Measurements from ENCODE around the gene YWHAE.
A peak's percentile ranks its signal among the peaks of the same experiment; 100 is the strongest.
"Not testable (repeated sequence)": the region's sequence is repeated elsewhere in the genome, so short reads cannot be mapped to it uniquely, and the experiment has no call there.

The YWHAE gene

DNA sequence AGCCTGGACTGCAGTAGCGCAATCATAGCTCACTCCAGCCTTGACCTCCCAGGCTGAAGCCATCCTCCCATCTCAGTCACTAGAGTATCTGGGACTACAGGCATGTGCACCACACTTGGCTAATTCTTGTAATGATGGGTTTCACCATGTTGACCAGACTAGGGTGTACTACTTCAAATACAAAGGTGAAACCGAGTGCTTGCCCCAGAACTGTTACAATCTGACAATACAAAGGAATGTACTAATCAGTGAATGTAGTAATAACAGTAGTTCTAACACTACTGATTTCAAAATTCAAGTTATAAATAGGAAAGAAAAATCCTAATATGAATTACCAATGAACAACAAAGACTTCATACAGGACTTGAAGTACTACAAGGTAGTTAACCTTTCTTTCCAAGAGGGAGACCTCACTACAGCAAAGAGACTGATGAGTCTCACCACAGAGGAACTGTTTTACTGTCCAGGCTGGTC is 31.6 kb upstream of the YWHAE start:
- Histone ChIP-seq H3K4me3 (ENCODE audit: low read depth, low read length) (no peak overlapping the region), H3K27ac (ENCODE audit: low read depth, low read length) (no peak overlapping the region), H3K36me3 (ENCODE audit: insufficient read depth, low read length) (peaks cover 32% of the 10 kb centered on the region), H3K4me1 (ENCODE audit: control insufficient read depth, insufficient read depth, low read length, unreplicated experiment) (no peaks in the 10 kb centered on the region), H2AFZ (ENCODE audit: low read length, unreplicated experiment) (no peak overlapping the region), H3K27me3 (ENCODE audit: insufficient read depth, low read length) (no peaks in the 10 kb centered on the region), H3K79me2 (ENCODE audit: control insufficient read depth, insufficient read depth, low read length, unreplicated experiment) (peaks cover 74% of the 10 kb centered on the region)

DNA sequence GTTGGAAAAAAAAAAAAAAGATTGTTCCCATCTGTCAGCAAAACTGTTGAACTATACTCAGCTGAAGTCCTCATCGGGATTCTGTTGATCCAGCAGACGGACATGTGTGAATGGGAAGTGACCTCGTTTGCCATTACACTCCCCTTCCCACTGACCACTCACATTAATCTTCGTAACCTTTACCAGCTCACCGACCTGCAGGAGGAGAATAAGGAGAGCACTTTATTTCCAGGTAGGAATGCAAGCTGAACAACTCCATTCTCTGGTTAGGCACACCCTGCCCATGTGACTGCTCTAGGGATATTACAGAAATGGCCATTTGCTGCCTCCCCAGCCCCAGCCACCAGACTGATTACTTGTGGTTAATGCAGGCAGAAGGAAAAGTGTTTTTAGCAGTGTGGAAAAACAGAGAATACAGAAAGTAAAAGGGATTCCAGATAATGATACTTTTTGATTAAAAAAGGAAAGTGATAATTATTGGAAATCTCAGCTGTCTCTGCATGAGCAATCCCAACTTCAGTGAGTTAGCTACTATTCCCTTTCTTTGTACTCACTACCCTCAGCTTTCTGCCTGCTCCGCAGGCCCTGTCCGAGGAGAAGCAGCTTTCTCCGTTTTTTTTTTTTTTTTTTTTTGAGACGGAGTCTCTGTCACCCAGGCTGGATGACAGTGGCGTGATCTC is 23.6 kb upstream of the YWHAE start:
- H2AFZ ChIP-seq (ENCODE audit: low read length, unreplicated experiment), result no peak overlapping the region
- H3K4me1 ChIP-seq (ENCODE audit: control insufficient read depth, insufficient read depth, low read length, unreplicated experiment), result peaks cover 23% of the 10 kb centered on the region
- H3K27me3 ChIP-seq (ENCODE audit: insufficient read depth, low read length), result no peaks in the 10 kb centered on the region
- H3K4me3 ChIP-seq (ENCODE audit: low read depth, low read length), result peak overlapping the region; percentile 7; the same call in 1 of the 2 replicates
- H3K27ac ChIP-seq (ENCODE audit: low read depth, low read length), result peak overlapping the region; percentile 88
- peaks cover 18% of the 10 kb centered on the region for H3K36me3 ChIP-seq (ENCODE audit: insufficient read depth, low read length)
- peaks cover 43% of the 10 kb centered on the region for H3K79me2 ChIP-seq (ENCODE audit: control insufficient read depth, insufficient read depth, low read length, unreplicated experiment)

DNA sequence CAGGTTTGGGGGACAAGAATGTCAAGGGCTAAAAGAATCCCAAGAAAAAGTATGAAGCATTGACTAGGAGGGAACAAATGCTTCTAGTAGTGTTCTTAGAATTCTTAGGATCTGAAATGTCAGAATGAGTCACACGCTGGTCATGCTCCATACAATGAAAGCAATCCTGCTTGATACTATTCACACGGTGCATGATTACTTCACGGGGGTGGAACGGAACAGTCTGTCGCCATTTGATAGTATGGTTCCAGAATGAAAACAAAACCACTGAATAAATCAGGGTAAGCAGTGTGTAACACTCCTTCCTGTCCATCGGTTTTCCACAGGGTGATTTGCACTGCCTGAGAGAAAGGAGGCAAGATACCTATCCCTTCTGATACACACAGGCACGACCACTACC is 22.9 kb upstream of the YWHAE start:
- Histone ChIP-seq H2AFZ (ENCODE audit: low read length, unreplicated experiment) (no peak overlapping the region), H3K4me3 (ENCODE audit: low read depth, low read length) (peak overlapping the region; percentile 7; the same call in 1 of the 2 replicates), H3K36me3 (ENCODE audit: insufficient read depth, low read length) (peaks cover 18% of the 10 kb centered on the region), H3K79me2 (ENCODE audit: control insufficient read depth, insufficient read depth, low read length, unreplicated experiment) (peaks cover 42% of the 10 kb centered on the region), H3K27ac (ENCODE audit: low read depth, low read length) (peak overlapping the region; percentile 88), H3K27me3 (ENCODE audit: insufficient read depth, low read length) (no peaks in the 10 kb centered on the region), H3K4me1 (ENCODE audit: control insufficient read depth, insufficient read depth, low read length, unreplicated experiment) (peaks cover 23% of the 10 kb centered on the region)

DNA sequence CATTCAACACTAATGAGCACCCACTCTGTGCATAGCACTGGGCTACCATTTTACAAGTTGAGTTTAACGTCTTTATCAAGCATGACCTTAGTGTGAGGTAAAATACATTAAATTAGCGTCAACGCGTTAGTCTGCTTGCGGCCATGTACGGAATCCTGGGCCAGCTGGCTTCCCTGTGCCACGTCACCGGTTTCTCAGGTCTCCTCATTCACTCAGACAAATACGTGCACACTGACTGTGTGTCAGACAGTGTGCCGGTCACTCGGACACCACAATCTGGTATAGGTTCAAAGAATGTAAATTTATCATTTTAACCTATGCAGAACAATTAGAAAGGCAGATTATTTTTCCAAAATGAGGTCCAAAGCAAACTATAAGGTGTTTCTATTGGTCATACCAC is 21.4 kb upstream of the YWHAE start:
- H3K36me3 ChIP-seq (ENCODE audit: insufficient read depth, low read length), result peaks cover 18% of the 10 kb centered on the region
- peaks cover 35% of the 10 kb centered on the region for H3K79me2 ChIP-seq (ENCODE audit: control insufficient read depth, insufficient read depth, low read length, unreplicated experiment)
- H2AFZ ChIP-seq (ENCODE audit: low read length, unreplicated experiment), result no peak overlapping the region
- peaks cover 23% of the 10 kb centered on the region for H3K4me1 ChIP-seq (ENCODE audit: control insufficient read depth, insufficient read depth, low read length, unreplicated experiment)
- H3K27ac ChIP-seq (ENCODE audit: low read depth, low read length), result peak overlapping the region; percentile 88
- H3K27me3 ChIP-seq (ENCODE audit: insufficient read depth, low read length), result no peaks in the 10 kb centered on the region
- no peak overlapping the region for H3K4me3 ChIP-seq (ENCODE audit: low read depth, low read length)

DNA sequence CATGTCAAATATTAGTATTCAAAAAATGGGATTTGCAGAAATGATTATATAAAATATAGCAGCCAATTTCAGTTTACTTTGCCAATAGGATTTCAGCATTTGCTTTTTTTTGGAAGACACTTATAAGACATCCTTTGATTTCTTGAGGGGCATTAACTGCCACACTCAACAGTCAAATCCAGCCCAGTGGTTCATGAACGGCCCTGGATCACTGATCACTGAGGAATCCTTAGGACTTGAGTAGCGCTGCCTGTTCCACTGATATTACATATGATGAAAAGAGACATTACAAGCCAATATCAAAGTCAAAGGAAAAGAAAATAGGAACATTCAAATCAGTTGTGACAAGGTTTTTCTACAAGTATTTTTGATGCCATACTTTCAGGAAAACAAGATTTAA is 21.0 kb upstream of the YWHAE start:
- peaks cover 23% of the 10 kb centered on the region for H3K4me1 ChIP-seq (ENCODE audit: control insufficient read depth, insufficient read depth, low read length, unreplicated experiment)
- H3K4me3 ChIP-seq (ENCODE audit: low read depth, low read length), result no peak overlapping the region
- H3K79me2 ChIP-seq (ENCODE audit: control insufficient read depth, insufficient read depth, low read length, unreplicated experiment), result peaks cover 32% of the 10 kb centered on the region
- H3K27ac ChIP-seq (ENCODE audit: low read depth, low read length), result peak overlapping the region; percentile 88
- no peak overlapping the region for H2AFZ ChIP-seq (ENCODE audit: low read length, unreplicated experiment)
- H3K36me3 ChIP-seq (ENCODE audit: insufficient read depth, low read length), result peaks cover 18% of the 10 kb centered on the region
- H3K27me3 ChIP-seq (ENCODE audit: insufficient read depth, low read length), result no peaks in the 10 kb centered on the region

DNA sequence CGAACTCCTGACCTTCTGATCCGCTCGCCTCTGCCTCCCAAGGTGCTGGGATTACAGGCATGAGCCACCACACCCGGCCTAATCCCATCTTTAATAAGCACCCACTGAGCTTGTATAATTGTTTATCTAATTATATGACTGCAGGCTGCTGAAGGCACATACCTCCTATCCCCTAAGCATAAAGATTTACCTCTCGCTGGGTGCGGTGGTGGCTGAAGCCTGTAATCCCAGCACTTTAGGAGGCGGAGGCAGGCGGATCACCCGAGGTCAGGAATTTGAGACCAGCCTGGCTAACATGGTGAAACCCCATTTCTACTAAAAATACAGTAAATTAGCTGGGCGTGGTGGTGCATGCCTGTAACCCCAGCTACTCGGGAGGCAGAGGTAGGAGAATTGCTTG is 20.1 kb upstream of the YWHAE start:
- Histone ChIP-seq H3K27me3 (ENCODE audit: insufficient read depth, low read length) (no peaks in the 10 kb centered on the region), H3K4me1 (ENCODE audit: control insufficient read depth, insufficient read depth, low read length, unreplicated experiment) (peaks cover 23% of the 10 kb centered on the region), H3K79me2 (ENCODE audit: control insufficient read depth, insufficient read depth, low read length, unreplicated experiment) (peaks cover 24% of the 10 kb centered on the region), H3K36me3 (ENCODE audit: insufficient read depth, low read length) (peaks cover 18% of the 10 kb centered on the region), H3K4me3 (ENCODE audit: low read depth, low read length) (no peak overlapping the region), H3K27ac (ENCODE audit: low read depth, low read length) (no peak overlapping the region), H2AFZ (ENCODE audit: low read length, unreplicated experiment) (no peak overlapping the region)

DNA sequence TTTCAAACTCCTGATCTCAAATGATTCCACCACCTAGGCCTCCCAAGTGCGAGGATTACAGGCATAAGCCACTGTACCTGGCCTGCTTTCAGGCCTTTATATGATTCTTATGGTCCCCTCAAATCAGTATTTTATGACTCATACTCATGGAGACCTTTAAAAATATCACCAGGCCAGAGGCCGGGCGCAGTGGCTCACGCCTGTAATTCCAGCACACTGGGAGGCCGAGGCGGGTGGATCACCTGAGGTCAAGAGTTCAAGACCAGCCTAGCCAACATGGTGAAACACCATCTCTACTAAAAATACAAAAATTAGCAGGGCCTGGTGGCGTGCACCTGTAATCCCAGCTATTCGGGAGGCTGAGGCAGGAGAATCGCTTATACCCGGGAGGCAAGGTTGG is 18.5 kb upstream of the YWHAE start:
- Histone ChIP-seq H3K36me3 (ENCODE audit: insufficient read depth, low read length) (peaks cover 18% of the 10 kb centered on the region), H3K4me1 (ENCODE audit: control insufficient read depth, insufficient read depth, low read length, unreplicated experiment) (peaks cover 21% of the 10 kb centered on the region), H3K79me2 (ENCODE audit: control insufficient read depth, insufficient read depth, low read length, unreplicated experiment) (peaks cover 18% of the 10 kb centered on the region)
- not testable (repeated sequence) for H3K27me3 ChIP-seq (ENCODE audit: insufficient read depth, low read length); H3K27ac ChIP-seq (ENCODE audit: low read depth, low read length); H3K4me3 ChIP-seq (ENCODE audit: low read depth, low read length); H2AFZ ChIP-seq (ENCODE audit: low read length, unreplicated experiment)

DNA sequence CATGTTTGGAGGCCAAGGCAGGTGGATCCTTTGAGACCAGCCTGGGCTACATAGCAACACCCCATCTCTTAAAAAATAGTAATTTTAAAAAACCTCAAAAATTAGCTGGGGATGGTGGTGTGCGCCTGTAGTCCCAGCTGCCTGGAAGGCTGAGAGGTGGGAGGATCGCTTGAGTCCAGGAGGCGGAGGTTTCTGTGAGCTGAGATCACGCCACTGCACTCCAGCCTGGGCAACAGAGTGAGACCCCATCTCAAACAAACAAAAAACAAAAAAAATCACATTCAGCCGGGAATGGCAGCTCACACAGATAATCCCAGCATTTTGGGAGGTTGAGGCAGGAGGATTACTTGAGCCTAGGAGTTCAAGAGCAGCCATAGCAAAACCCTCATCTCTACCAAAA is 16.4 kb upstream of the YWHAE start:
- H3K27me3 ChIP-seq (ENCODE audit: insufficient read depth, low read length), result no peaks in the 10 kb centered on the region
- no peak overlapping the region for H3K4me3 ChIP-seq (ENCODE audit: low read depth, low read length)
- peaks cover 15% of the 10 kb centered on the region for H3K36me3 ChIP-seq (ENCODE audit: insufficient read depth, low read length)
- H3K27ac ChIP-seq (ENCODE audit: low read depth, low read length), result no peak overlapping the region
- peaks cover 13% of the 10 kb centered on the region for H3K4me1 ChIP-seq (ENCODE audit: control insufficient read depth, insufficient read depth, low read length, unreplicated experiment)
- H2AFZ ChIP-seq (ENCODE audit: low read length, unreplicated experiment), result no peak overlapping the region
- H3K79me2 ChIP-seq (ENCODE audit: control insufficient read depth, insufficient read depth, low read length, unreplicated experiment), result peaks cover 6% of the 10 kb centered on the region

DNA sequence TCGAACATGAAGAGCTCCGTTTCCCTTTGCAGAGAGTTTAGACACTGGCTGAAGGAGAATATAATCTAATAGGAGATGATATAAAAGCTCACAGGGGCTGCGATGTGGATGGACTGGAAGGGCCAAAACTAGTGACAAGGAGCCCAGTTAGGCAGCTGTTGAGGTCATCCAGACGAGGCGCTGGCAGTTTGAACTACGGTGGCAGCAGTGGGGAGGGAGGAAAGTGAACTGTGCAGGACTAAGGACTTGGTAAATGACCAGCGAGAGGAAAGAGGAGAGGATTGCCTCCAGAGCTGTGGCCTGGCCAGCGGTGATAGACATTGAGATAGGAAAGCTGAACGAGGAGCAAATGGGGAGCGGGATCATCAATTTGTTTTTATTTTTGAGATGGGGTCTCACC is 14.6 kb upstream of the YWHAE start:
- H3K27me3 ChIP-seq (ENCODE audit: insufficient read depth, low read length), result no peaks in the 10 kb centered on the region
- H3K4me3 ChIP-seq (ENCODE audit: low read depth, low read length), result no peak overlapping the region
- H3K36me3 ChIP-seq (ENCODE audit: insufficient read depth, low read length), result no peaks in the 10 kb centered on the region
- peaks cover 13% of the 10 kb centered on the region for H3K4me1 ChIP-seq (ENCODE audit: control insufficient read depth, insufficient read depth, low read length, unreplicated experiment)
- H2AFZ ChIP-seq (ENCODE audit: low read length, unreplicated experiment), result no peak overlapping the region
- no peak overlapping the region for H3K27ac ChIP-seq (ENCODE audit: low read depth, low read length)
- no peaks in the 10 kb centered on the region for H3K79me2 ChIP-seq (ENCODE audit: control insufficient read depth, insufficient read depth, low read length, unreplicated experiment)

DNA sequence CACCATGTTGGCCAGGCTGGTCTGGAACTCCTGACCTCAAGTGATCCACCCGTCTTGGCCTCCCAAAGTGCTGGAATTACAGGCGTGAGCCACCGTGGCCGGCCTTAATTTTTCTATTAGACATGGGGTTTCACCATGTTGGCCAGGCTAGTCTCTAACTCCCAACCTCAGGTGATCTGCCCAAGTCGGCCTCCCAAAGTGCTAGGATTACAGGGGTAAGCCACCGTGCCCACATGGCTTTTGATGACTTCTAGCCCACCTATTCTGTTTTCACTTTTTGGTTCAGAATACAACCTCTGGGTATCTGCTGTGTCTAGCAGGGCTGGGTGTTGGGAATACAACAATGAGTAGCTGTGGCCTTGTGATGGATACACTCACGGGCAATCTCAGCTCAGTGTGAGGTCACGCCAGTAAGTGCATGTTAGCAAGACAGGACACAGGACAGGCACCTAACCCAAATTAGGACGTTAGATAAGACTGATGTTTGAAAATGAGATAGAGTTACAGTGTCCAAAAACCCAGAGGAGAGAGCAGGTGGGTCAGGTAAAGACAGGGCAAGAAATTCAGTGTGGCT is 14.1 kb upstream of the YWHAE start:
- Histone ChIP-seq H3K79me2 (ENCODE audit: control insufficient read depth, insufficient read depth, low read length, unreplicated experiment) (no peaks in the 10 kb centered on the region), H3K27ac (ENCODE audit: low read depth, low read length) (no peak overlapping the region), H3K4me1 (ENCODE audit: control insufficient read depth, insufficient read depth, low read length, unreplicated experiment) (peaks cover 13% of the 10 kb centered on the region), H3K4me3 (ENCODE audit: low read depth, low read length) (no peak overlapping the region), H2AFZ (ENCODE audit: low read length, unreplicated experiment) (no peak overlapping the region), H3K36me3 (ENCODE audit: insufficient read depth, low read length) (no peaks in the 10 kb centered on the region), H3K27me3 (ENCODE audit: insufficient read depth, low read length) (no peaks in the 10 kb centered on the region)

DNA sequence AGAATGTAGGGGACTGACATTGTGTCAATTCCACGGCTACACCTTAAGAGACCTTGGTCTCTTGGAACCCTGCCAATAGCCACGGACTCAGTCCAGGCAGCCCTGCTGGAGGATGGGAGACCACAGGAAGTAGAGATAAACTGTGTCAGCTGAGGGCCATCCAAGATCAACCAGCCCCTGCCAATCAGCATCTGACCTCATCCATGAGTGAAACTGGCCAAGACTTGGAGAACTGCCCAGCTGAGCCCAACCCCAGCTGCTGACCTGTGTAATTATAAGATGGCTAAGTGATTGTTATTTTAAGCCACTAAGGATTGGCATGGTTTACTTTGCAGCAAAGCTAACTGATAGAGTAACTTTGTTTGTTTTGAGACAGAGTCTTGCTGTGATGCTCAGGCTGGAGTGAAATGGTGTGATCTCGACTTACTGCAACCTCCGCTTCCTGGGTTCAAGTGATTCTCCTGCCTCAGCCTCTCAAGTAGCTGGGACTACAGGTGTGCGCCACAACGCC is 13.3 kb upstream of the YWHAE start:
- Histone ChIP-seq H3K4me3 (ENCODE audit: low read depth, low read length) (0 out of 2 replicates have a peak overlapping the region, but pooled peaks have one; percentile 40), H3K79me2 (ENCODE audit: control insufficient read depth, insufficient read depth, low read length, unreplicated experiment) (no peaks in the 10 kb centered on the region), H3K4me1 (ENCODE audit: control insufficient read depth, insufficient read depth, low read length, unreplicated experiment) (peaks cover 13% of the 10 kb centered on the region), H3K27me3 (ENCODE audit: insufficient read depth, low read length) (no peaks in the 10 kb centered on the region), H2AFZ (ENCODE audit: low read length, unreplicated experiment) (no peak overlapping the region), H3K27ac (ENCODE audit: low read depth, low read length) (peak overlapping the region; percentile 64), H3K36me3 (ENCODE audit: insufficient read depth, low read length) (no peaks in the 10 kb centered on the region)

All from ACC112 (cell line).